ENCODE results near the gene SCML1. TPM values are rescaled to one million over a fixed set of nuclear protein-coding genes. Genes with fewer than 3 reads are reported as not detected.
"Not testable (repeated sequence)": the region's sequence is repeated elsewhere in the genome, so short reads cannot be mapped to it uniquely, and the experiment has no call there.

The SCML1 gene
- total RNA-seq, 1 donor from 2014 or later: 5.7 TPM

DNA sequence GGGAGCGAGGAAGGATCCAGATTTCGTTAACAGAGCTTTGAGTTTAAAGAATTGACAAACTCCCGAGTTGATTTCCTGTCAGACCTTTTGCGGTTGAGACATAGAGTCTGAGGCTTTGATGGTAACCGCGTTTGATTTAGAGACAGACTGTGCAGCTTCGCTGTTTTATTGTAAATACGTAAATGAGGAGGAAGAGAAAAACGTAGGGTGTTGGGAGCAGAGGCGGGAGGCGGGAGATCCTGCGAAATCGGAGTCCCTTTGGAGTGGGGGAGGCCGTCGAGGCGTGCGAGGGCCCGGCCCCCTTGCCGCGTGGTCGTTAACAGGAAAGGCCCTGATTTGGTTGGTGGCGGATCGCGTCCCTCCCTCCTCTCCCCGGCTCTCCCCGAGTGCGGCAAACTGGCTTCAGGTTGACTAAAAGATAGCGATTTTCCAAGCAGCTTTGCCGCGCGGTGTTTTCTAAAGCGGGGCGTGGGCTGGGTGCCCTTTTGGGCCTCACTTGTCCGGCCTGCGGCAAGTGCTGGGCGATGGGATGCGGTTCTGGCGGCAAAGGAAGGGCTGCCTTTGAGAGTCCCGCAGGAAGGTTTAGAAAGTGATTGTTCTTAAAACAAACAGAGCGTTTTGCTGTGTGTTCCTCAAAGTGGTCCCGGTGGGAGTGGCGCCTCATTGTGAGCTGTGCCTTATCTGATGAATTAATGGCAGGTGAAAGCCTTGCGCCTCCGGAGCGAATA is 857 bp downstream of the SCML1 start:
- no peak for FAIRE-seq
- DNase-seq (ENCODE audit: low spot score in 2 of 2): no peak

GRCh38 chrX:17738737-17739535 is 1.6 kb downstream of the SCML1 start:
- no peak for DNase-seq (ENCODE audit: low spot score in 2 of 2)
- FAIRE-seq: no peak

- FAIRE-seq (no peak), DNase-seq (ENCODE audit: low spot score in 2 of 2) (no peak)
These were observed 3.1 kb downstream of the SCML1 start for GRCh38 chrX:17740137-17741122.

DNA sequence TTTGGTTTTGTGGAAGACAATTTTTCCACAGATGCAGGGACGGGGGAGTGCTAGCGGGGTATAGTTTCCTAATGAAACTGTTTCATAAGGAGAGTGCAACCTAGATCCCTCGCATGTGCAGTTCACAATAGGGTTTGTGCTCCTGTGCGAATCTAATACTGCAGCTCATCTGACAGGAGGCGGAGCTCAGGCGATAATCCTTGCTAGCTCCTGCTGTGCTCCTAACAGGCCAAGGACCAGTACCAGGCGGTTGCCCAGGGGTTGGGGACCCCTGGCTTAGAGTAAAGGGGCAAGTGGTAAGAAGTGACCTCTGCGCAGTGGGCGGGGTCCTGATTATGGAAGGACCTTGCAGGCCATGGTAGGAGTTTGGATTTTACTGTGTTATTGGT is 3.8 kb downstream of the SCML1 start:
- DNase-seq (ENCODE audit: low spot score in 2 of 2) (no peak), FAIRE-seq (no peak)

DNA sequence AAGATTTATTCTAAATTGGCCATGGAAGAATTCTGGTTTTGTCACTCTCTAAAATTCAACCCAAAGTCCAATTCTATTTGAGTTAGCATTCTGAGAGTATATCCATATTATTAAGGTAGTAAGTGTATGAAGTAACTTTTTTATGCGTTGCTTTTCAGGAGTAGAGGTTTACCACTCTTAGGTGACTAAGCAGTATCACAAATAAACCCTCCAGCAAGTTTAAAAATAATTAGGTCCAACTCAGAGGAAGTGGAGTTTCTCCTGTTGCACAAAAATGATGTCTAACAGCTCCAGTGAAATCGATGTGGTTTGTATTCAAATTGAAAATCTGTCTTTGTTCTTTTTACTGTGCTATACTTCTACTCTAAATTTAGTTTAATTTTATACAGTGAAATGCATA is 6.6 kb downstream of the SCML1 start:
- no peak for FAIRE-seq

DNA sequence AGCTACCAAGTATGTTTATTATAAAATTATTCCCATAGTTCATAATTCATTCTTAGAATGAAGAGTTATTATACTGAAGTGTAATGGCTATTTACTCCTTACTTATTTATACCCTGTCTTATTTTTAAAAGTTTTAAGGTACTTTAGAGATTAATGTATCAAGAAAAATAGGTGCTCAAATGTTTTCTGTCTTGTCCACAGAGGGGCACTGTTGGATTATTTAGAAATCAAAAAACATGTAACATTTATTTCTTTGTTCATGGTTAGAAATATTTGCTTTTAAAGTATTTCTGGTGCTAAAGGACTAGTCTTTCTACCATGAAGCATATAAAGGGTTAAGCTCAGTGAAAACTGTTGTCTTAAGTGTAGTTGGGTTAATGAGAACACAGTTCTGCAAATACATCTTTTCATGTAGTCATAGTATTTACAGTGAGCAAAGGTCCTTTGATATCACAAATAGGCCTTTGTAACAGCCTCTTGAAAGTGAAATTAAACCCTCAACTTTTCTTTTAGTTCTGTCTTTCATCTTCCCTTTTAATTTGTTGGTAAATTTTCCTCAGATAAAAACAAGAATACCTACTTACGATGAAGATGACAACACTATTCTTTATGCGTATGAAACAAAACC is 7.7 kb downstream of the SCML1 start:
- FAIRE-seq (peak; percentile 45), DNase-seq (ENCODE audit: low spot score in 2 of 2) (no peak)

More for the DNA sequence above, 6.6 kb downstream of the SCML1 start:
- no peak for DNase-seq (ENCODE audit: low spot score in 2 of 2)

DNA sequence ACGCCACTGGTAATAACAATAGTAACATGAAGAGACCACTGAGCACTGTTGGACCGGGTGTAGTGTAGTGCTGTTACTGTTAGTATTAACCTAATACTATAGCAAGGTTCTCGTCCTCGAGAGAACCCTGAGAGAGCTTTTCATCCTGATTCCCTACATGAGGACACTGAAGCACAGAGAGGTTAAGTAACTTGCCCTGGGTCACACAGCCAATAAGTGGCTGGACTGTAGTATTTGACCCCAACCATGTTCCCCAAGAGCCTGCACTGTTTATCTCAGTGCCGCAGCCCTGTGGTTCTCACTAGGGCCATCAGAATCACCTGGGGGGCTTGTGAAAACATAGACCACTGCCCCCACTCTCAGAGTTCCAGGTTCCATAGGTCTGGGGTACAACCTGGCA is 10.4 kb downstream of the SCML1 start:
- FAIRE-seq (no peak), DNase-seq (ENCODE audit: low spot score in 2 of 2) (no peak)

GRCh38 chrX:17748684-17749083 is 11.4 kb downstream of the SCML1 start:
- FAIRE-seq (no peak), DNase-seq (ENCODE audit: low spot score in 2 of 2) (no peak)

GRCh38 chrX:17750436-17750835 is 13.1 kb downstream of the SCML1 start:
- DNase-seq (ENCODE audit: low spot score in 2 of 2) (no peak), FAIRE-seq (no peak)

- DNase-seq (ENCODE audit: low spot score in 2 of 2) (no peak), FAIRE-seq (no peak)
These were observed 21.1 kb downstream of the SCML1 start for GRCh38 chrX:17758382-17758781.

DNA sequence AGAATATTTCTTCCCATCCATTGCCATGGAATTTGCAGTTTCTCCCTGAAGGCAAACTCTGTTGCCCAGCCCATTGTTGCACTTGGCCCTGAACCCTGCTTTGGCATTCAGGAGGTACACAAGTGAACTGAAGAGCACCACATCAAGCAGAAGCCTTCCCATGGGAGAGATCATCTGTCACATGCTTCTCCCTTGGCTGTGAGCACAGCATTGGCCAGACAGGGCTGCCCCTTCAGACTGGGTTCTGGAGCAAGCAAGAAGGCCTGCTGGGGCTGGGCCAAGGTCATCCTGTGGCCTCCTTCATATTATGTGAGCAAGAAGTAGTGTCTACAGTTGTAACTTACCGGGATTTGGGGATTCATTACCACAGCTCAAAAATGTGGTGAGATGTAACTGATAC is 22.7 kb downstream of the SCML1 start:
- DNase-seq (ENCODE audit: low spot score in 2 of 2): no peak
- no peak for FAIRE-seq

- DNase-seq (ENCODE audit: low spot score in 2 of 2) (no peak), FAIRE-seq (no peak)
These were observed 30.4 kb downstream of the SCML1 start for GRCh38 chrX:17767734-17768133.

DNA sequence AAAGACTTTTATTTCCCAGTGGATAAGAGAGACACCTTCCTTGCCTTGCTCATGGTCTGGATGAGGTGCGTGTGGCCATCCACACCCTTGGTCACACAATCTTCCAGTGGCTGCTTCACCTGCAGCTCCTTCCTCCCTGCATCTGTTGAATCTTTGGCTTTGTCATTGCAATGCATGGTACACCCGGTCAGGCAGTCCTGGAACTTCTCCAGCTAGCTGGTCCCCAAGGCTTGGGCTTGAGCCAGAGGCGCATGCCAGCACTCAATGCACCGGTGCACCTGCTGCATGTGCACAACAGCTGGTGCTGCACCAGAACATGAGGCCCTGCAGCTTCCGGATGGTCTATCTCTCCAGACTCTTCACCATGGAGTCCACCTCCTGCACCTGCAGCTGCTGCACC is 31.7 kb downstream of the SCML1 start:
- DNase-seq (ENCODE audit: low spot score in 2 of 2): no peak
- FAIRE-seq: no peak

- FAIRE-seq (no peak), DNase-seq (ENCODE audit: low spot score in 2 of 2) (no peak)
These were observed 32.5 kb downstream of the SCML1 start for GRCh38 chrX:17769701-17770269.

DNA sequence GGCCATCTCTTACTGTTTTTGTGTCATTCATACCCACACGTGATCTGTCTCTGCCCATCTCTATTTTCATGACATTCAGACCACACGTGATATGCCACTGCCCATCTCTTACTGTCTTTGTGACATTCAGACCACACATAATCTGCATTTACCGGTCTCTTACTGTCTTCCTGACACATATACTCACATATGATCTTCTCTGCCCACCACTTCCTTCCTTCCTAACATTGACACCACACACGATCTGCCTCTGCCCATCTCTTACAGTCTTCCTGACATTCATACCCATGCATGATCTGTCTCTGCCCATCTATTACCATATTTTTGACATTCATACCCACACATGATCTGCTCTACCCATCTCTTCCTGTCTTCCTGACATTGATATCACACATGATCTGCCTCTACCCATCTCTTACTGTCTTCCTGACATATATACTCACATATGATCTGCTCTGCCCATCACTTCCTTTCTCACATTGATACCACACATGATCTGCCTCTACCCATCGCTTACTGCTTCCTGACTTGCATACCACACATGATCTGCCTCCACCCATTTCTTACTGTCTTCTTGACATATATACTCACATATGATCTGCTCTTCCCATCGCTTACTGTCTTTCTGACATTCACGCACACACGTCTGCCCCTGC is 36.1 kb downstream of the SCML1 start:
- FAIRE-seq (no peak), DNase-seq (ENCODE audit: low spot score in 2 of 2) (no peak)

DNA sequence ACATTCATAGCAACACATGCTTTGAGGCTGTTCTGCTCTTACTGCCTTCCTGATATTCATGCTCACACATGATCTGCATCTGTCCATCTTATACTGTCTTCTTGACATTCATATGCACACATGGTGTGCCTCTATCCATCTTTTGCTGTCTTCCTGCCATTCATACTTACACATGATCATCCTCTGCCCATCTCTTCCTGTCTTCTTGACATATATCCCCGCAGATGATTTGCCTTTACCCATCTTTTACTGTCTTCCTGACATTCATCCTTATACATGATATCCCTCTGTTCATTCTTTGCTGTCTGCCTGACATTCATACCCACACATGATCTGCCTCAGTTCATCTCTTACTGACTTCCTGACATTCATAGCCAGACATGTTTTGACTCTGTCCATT is 36.8 kb downstream of the SCML1 start:
- no peak for FAIRE-seq
- no peak for DNase-seq (ENCODE audit: low spot score in 2 of 2)

DNA sequence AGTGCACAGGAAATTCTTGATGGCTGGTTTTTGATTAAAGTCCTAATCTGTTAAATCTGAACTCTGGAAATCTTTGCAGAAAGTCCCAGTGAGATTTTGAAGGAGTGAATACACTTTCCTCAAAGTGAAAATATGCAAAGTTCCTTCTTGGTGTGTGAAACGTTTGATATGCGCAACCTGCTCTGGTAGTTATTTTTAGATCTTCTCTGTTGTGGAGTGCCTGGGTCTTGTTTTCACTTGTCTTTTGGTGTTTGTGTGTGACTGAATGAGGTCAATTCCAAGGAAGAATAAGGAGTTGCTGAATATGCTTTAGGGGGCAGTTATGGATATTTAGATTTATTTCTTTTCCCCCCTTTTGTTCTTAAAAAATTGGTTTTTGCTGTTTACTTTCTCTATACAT is 41.7 kb downstream of the SCML1 start:
- no peak for FAIRE-seq
- DNase-seq (ENCODE audit: low spot score in 2 of 2): no peak

DNA sequence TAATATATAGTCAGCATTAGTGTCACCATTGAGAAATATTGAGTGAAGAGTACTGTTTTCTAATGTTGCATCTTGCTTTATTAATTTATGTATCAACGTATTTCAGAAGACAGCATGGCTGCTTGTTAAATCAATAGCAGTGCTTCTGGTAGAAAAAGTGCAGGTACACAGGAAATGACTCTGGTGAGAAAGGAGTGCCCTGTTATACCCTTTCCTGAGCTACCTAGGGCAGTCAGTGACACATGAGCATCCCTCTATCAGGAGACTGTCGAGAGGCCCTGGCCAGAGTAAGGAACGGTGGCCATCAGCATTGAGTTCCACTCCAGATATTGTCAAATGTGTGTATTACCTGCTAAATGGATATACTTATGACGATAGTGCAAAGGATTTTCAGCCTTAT is 42.1 kb downstream of the SCML1 start:
- DNase-seq (ENCODE audit: low spot score in 2 of 2) (no peak), FAIRE-seq (no peak)

DNA sequence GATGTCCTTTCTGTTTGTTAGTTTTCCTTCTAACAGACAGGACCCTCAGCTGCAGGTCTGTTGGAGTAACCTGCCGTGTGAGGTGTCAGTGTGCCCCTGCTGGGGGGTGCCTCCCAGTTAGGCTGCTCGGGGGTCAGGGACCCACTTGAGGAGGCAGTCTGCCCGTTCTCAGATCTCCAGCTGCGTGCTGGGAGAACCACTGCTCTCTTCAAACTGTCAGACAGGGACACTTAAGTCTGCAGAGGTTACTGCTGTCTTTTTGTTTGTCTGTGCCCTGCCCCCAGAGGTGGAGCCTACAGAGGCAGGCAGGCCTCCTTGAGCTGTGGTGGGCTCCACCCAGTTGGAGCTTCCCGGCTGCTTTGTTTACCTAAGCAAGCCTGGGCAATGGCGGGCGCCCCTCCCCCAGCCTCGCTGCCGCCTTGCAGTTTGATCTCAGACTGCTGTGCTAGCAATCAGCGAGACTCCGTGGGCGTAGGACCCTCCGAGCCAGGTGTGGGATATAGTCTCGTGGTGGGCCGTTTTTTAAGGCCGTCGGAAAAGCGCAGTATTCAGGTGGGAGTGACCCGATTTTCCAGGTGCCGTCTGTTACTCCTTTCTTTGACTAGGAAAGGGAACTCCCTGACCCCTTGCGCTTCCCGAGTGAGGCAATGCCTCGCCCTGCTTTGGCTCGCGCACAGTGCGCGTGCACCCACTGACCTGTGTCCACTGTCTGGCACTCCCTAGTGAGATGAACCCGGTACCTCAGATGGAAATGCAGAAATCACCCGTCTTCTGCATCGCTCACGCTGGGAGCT is 49.5 kb downstream of the SCML1 start:
- FAIRE-seq; DNase-seq (ENCODE audit: low spot score in 2 of 2): not testable (repeated sequence)

Data from frontal cortex (tissue), 4 donors.